Dermis microvascular lymphatic vessel endothelial cell (primary cell): ENCODE data around the gene ASIC2. TPM values are rescaled to one million over a fixed set of nuclear protein-coding genes. Genes with fewer than 3 reads are reported as not detected.
"Not testable (repeated sequence)": the region's sequence is repeated elsewhere in the genome, so short reads cannot be mapped to it uniquely, and the experiment has no call there.

Experiments
- DNase-seq, 2 donors: peaks; one replicate each; pipeline versions ENCODE4 v3.0.0 to v3.0.0-alpha.2; 2010; ENCODE audit warnings: low read depth in 2 of 2
- total RNA-seq: library from RNA; depleted of rRNA; stranded (reverse); fragments of >200 nt; gene quantifications from 2 replicates; pipeline ENCODE4 v1.2.1, GENCODE V29; 2014

ASIC2 gene
- total RNA-seq, 1 donor from 2014 or later: not detected

DNA sequence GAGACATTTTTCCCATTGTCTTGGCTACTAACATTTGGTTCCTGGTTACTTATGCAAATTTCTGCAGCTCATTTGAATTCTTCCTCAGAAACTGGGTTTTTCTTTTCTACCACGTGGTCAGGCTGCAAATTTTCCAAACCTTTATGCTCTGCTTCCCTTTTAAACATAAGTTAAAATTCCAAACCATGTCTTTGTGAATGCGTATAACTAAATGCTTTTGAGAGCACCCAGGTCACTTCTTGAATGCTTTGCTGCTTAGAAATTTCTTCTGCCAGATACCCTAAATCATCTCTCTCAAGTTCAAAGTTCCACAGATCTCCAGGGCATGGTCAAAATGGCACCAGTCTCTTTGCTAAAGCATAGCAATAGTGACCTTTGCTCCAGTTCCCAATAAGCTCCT is 305.2 kb downstream of the ASIC2 start:
- DNase-seq: not testable (repeated sequence)

DNA sequence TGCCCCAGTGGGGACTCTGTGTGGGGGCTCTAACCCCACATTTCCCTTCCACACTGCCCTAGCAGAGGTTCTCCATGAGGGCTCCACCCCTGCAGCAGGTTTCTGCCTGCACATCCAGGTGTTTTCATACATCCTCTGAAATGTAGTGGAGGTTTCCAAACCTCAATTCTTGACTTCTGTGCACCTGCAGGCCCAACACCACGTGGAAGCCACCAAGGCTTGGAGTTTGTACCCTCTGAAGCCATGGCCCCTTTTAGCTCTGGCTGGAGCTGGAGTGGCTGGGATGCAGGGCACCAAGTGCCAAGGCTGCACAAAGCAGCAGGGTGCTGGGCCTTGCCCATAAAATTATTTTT is 305.7 kb downstream of the ASIC2 start:
- not testable (repeated sequence) for DNase-seq

DNA sequence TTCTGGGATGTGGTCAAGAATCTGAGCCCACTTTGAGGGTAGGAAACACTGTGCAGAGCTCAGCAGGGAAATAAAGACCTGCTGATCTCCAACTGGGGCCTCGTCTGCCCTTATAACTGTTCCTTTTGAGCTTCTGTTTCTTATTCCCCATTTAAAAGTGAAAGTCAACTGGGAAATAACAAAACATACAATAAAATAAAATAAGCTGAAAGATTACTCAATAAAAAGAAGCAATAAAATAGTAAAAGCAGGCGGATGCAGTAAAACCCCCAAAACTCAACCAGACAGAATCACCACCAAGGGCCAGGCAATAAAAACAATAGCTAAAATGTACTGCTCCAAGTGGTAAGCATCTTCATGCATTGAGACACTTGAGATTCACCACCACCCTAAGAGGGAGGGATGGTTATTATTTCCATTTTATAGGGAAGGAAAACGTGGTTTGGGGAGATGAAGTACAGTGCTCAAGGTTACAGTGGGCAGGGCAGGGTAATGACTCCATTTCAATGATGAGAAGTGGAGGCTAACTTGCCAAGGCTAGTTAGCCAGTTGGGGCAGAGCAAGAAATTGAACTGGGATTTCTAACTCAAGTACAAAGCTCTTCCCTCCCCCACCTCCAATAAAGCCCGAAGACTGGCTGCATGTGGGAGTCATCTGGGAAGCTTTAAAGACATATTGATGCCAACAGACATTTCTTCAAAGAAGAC is 307.9 kb downstream of the ASIC2 start:
- no peak for DNase-seq

DNA sequence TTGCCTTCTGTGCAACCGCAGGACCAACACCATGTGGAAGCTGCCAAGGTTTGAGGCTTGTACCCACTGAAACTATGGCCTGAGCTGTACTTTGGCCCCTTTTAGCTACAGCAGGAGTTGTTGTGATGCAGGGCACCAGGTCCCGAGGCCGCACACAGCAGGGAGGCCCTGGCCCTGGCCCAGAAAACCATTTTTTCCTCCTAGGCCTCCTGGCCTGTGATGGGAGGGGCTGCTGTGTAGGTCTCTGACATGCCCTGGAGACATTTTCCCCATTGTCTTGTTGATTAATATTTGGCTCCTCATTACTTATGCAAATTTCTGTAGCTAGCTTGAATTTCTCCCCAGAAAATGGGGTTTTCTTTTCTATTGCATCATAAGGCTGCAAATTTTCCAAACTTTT is 311.5 kb downstream of the ASIC2 start:
- not testable (repeated sequence) for DNase-seq

DNA sequence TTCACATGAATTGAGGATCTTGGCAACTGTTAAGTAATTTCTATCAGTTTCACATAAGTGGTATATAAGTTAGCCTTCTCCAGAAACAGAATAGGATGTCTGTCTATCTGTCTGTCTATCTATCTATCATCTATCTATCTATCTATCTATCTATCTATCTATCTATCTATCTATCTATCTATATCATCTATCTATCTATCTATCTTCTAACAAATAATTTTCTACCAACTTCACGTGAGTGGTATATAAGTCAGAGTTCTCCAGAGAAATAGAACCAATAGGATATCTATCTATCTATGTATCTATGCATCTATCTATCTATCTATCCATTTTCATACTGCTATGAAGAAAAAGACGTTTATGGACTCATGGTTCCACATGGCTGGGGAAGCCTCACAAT is 312.9 kb downstream of the ASIC2 start:
- DNase-seq: no peak

DNA sequence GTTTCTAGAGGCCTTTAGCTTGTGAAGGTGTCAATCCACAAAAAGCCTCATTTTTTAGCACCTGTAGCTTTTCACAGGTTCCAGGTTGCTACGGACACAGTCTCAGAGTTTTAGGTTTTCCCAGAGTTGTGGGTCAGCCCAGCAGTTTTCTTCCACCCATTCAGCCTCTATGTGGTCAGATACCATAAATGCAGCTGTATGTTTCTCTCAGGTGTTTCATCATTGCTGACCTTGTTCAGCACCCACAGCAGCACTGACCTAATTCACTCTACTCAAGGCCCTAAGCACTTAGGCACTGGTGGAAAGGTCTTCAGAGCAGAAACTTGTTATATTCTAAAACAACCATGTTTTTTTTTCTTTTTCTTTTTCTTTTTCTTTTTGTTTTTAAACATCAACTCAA is 316.5 kb downstream of the ASIC2 start:
- no peak for DNase-seq

DNA sequence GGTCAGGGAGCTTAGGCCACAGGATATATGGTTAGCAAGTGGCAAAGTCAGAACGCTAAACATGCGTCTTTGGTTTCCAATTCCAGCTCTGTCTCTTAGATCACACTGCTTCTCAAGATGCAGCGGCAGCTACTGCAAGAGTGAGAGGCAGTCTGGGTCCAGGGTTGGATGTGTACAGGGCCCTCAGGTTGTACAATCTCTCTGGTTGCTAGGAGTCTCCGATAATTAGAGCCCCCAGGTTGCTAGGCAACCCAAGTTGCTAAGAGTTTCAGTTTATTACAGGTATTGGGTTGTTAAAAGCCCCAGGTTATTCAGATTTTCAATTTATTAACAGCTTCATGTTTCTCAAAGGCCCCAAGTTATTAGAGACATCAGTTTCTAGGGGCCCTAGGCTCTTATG is 317.0 kb downstream of the ASIC2 start:
- DNase-seq: no peak

DNA sequence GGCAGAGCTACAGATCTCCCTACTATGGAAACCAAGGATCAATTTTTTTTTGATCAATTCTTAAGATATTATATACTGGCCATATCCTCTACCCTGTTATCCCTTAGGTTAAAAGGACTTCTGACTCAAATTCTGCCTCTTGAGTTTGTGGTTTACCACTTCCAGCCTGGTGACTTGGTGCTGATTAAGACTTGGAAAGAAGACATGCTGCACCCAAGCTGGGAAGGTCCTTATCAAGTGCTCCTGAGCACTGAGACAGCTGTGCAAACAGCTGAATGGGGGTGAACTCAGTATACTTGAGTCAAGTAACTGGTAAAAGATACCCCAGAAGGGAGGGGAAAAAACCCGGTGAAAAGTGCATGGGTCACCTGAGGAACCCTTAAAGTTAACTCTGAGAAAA is 321.9 kb downstream of the ASIC2 start:
- no peak for DNase-seq

DNA sequence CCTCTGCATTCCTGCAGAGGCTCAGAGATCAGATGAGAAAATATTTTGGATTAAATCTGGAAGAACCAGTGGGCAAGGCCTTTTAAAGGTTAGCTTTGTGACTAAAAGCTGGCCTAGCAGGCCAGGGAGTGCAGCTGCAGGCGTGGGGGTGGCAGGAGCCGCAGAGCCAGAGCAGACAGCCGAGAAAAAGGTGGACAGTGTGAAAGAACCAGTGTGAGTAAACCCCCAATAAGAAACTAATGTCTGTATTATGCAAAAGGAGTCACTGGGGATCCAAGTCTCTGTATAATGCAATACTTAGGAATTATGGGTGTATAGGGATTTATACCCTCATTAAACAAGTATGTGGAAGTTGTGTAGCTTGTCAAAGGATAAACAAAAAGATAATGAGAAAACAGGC is 322.8 kb downstream of the ASIC2 start:
- DNase-seq: no peak

DNA sequence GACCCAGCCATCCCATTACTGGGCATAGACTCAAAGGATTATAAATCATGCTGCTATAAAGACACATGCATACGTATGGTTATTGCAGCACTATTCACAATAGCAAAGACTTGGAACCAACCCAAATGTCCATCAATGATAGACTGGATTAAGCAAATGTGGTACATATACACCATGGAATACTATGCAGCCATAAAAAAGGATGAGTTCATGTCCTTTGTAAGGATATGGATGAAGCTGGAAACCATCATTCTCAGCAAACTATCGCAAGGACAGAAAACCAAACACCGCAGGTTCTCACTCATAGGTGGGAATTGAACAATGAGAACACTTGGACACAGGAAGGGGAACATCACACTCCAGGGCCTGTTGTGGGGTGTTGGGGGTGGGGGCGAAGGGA is 323.9 kb downstream of the ASIC2 start:
- not testable (repeated sequence) for DNase-seq

DNA sequence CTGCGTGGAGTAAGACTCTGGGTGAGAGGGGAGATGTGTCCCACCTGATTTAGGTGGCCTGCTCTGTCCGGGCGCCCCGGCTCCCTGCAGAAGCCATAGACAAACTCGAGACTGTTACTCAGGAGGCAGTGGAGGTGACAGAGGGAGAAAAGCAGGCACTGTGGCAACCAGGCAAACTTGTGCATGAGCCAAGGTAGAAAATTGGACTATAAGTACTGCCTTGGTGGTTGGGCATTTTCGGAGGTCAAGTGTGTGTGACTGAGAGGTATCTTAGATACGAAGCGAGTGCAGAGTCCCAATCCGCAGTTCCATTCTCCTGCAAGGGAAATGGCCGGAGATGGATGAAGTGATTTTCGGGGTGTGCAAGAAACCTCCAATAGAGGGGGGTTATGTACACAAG is 328.6 kb downstream of the ASIC2 start:
- DNase-seq: no peak
